H1 (cell line): Measurements from ENCODE around the gene FAM240A. TPM values are rescaled to one million over a fixed set of nuclear protein-coding genes. Genes with fewer than 3 reads are reported as not detected.

ENCODE experiments used
- CTCF ChIA-PET: fragments of 300-600 bp; sonication (Branson Sonifier 250); formaldehyde crosslinking; loops from one replicate; lab custom pipeline; 2021; ENCODE audit not compliant: partially characterized antibody; lab: Charles Lee
- POLR2A ChIA-PET: fragments of 300-600 bp; sonication (Branson Sonifier 250); formaldehyde crosslinking; loops from one replicate; lab custom pipeline; 2021; ENCODE audit warnings: inconsistent platforms; ENCODE audit not compliant: partially characterized antibody; lab: Charles Lee
- DNase-seq, 2 experiments: peaks; one replicate each; pipeline versions ENCODE4 v3.0.0 to v3.0.0-alpha.2; 2010 to 2022; ENCODE audit warnings: low spot score in 2 of 2, low read depth in 1 of 2, mixed read lengths in 1 of 2
- FAIRE-seq: peaks from 2 replicates; lab custom pipeline; 2011; peaks lifted over from hg19 to GRCh38; lab: Jason Lieb, UNC
- H2AFZ ChIP-seq: 2 replicates; pipeline ENCODE4 v1.8.1; 2012; ENCODE audit warnings: low read length, inconsistent platforms
- H2AK5ac ChIP-seq: 2 replicates; pipeline ENCODE4 v1.6.1; 2013; ENCODE audit warnings: low read depth, low read length
- H2BK120ac ChIP-seq: replicated peaks from 2 replicates; pipeline ENCODE3; 2013; ENCODE audit warnings: low read depth, low read length, inconsistent platforms
- H2BK12ac ChIP-seq: 2 replicates; pipeline ENCODE4 v1.6.1; 2013; ENCODE audit warnings: low read depth, low read length
- H2BK15ac ChIP-seq: 2 replicates; pipeline ENCODE4 v1.6.1; 2013; ENCODE audit warnings: low read length
- H2BK20ac ChIP-seq: 2 replicates; pipeline ENCODE4 v1.6.1; 2013; ENCODE audit warnings: low read length
- H2BK5ac ChIP-seq: 2 replicates; pipeline ENCODE4 v1.6.1; 2013; ENCODE audit warnings: low read depth, low read length
- H3K14ac ChIP-seq: 2 replicates; pipeline ENCODE4 v1.6.1; 2013; ENCODE audit warnings: inconsistent platforms; ENCODE audit not compliant: insufficient read length
- H3K18ac ChIP-seq: 2 replicates; pipeline ENCODE4 v1.6.1; 2013; ENCODE audit warnings: low read length; ENCODE audit errors: extremely low read depth
- H3K23ac ChIP-seq: 2 replicates; pipeline ENCODE4 v1.6.1; 2013; ENCODE audit warnings: inconsistent platforms; ENCODE audit not compliant: insufficient read length
- H3K23me2 ChIP-seq: 2 replicates; pipeline ENCODE4 v1.6.1; 2013; ENCODE audit warnings: low read depth, low read length
- H3K27ac ChIP-seq: 2 replicates; pipeline ENCODE4 v1.6.1; 2011; ENCODE audit warnings: low read depth, low read length, inconsistent platforms
- H3K27me3 ChIP-seq, 4 experiments: replicated peaks in 1 of 4; 1 replicate in 1 of 4; 2 replicates in 3 of 4; pipeline versions ENCODE4 v1.6.1 to v1.8.1; 2011 to 2013; ENCODE audit warnings: low read length in 3 of 4, mild to moderate bottlenecking in 3 of 4, inconsistent platforms in 2 of 4, mixed read lengths in 2 of 4, moderate library complexity in 1 of 4; ENCODE audit not compliant: control insufficient read depth in 3 of 4, insufficient read depth in 3 of 4; ENCODE audit errors: extremely low read depth in 1 of 4
- H3K36me3 ChIP-seq, 4 experiments: 2 replicates each; pipeline versions ENCODE4 v1.6.1 to v1.8.1; 2011 to 2013; ENCODE audit warnings: mild to moderate bottlenecking in 4 of 4, low read length in 3 of 4, moderate library complexity in 2 of 4, control low read depth in 1 of 4, inconsistent platforms in 1 of 4; ENCODE audit not compliant: insufficient read depth in 4 of 4, control insufficient read depth in 2 of 4
- H3K4ac ChIP-seq: replicated peaks from 2 replicates; pipeline ENCODE3; 2013; ENCODE audit warnings: low read length, low read depth, mixed read lengths, inconsistent platforms; ENCODE audit not compliant: insufficient read length
- H3K4me1 ChIP-seq, 4 experiments: replicated peaks in 1 of 4; 1 replicate in 1 of 4; 2 replicates in 3 of 4; pipeline versions ENCODE4 v1.6.1 to v1.8.1; 2011 to 2013; ENCODE audit warnings: low read length in 3 of 4, inconsistent platforms in 2 of 4, mixed read lengths in 1 of 4; ENCODE audit not compliant: insufficient read depth in 4 of 4, control insufficient read depth in 3 of 4
- H3K4me2 ChIP-seq, 2 experiments: 2 replicates each; pipeline versions ENCODE4 v1.6.1 to v1.8.1; 2011 to 2013; ENCODE audit warnings: low read depth in 2 of 2, low read length in 2 of 2, control low read depth in 1 of 2, inconsistent platforms in 1 of 2, mild to moderate bottlenecking in 1 of 2; ENCODE audit not compliant: insufficient read depth in 1 of 2
- H3K4me3 ChIP-seq, 4 experiments: fragments of 200-600, 300-600 bp in 1 of 4; sonication (generic), shearing (Covaris generic), sonication (Bioruptor Twin) in 1 of 4; 2 replicates each; pipeline versions ENCODE4 v1.5.1 to v1.8.1; 2011 to 2016; ENCODE audit warnings: low read length in 4 of 4, low read depth in 3 of 4, control low read depth in 2 of 4, inconsistent platforms in 2 of 4, mild to moderate bottlenecking in 2 of 4, mixed read lengths in 1 of 4, moderate library complexity in 1 of 4; ENCODE audit not compliant: insufficient read depth in 2 of 4; ENCODE audit errors: extremely low read depth in 1 of 4
- H3K56ac ChIP-seq: replicated peaks from 2 replicates; pipeline ENCODE3; 2013; ENCODE audit warnings: low read depth, mild to moderate bottlenecking, mixed read lengths, low read length, inconsistent platforms; ENCODE audit not compliant: insufficient read length
- H3K79me1 ChIP-seq: 2 replicates; pipeline ENCODE4 v1.6.1; 2013; ENCODE audit warnings: low read depth, low read length, control low read depth
- H3K79me2 ChIP-seq, 2 experiments: 2 replicates each; pipeline versions ENCODE4 v1.6.1 to v1.8.1; 2012 to 2013; ENCODE audit warnings: low read length in 2 of 2, mild to moderate bottlenecking in 2 of 2, inconsistent platforms in 1 of 2; ENCODE audit not compliant: insufficient read depth in 2 of 2, control insufficient read depth in 1 of 2
- H3K9ac ChIP-seq, 4 experiments: replicated peaks in 1 of 4; 1 replicate in 1 of 4; 2 replicates in 3 of 4; pipeline versions ENCODE4 v1.6.1 to v1.8.1; 2011 to 2013; ENCODE audit warnings: low read depth in 3 of 4, low read length in 3 of 4, control low read depth in 2 of 4, mild to moderate bottlenecking in 2 of 4, moderate library complexity in 2 of 4, inconsistent platforms in 1 of 4; ENCODE audit errors: extremely low read depth in 1 of 4
- H3K9me3 ChIP-seq, 2 experiments: 2 replicates each; pipeline versions ENCODE4 v1.6.1 to v1.8.1; 2012 to 2013; ENCODE audit warnings: mild to moderate bottlenecking in 2 of 2, moderate library complexity in 2 of 2, control low read depth in 1 of 2, inconsistent platforms in 1 of 2, low read depth in 1 of 2, low read length in 1 of 2, mixed read lengths in 1 of 2; ENCODE audit not compliant: insufficient read depth in 2 of 2
- H4K20me1 ChIP-seq, 2 experiments: replicated peaks in 1 of 2; 2 replicates each; pipeline versions ENCODE3 to v1.8.1; 2011 to 2013; ENCODE audit warnings: inconsistent platforms in 2 of 2, low read length in 2 of 2, mild to moderate bottlenecking in 1 of 2; ENCODE audit not compliant: insufficient read depth in 2 of 2, control insufficient read depth in 1 of 2
- H4K5ac ChIP-seq: 2 replicates; pipeline ENCODE4 v1.6.1; 2013; ENCODE audit warnings: low read length, low read depth, mixed read lengths, inconsistent platforms; ENCODE audit not compliant: insufficient read length
- H4K8ac ChIP-seq: 2 replicates; pipeline ENCODE4 v1.8.0; 2013; ENCODE audit warnings: mild to moderate bottlenecking, moderate library complexity, low read length, inconsistent platforms; ENCODE audit not compliant: insufficient read depth; ENCODE audit errors: extremely low read depth
- H4K91ac ChIP-seq: replicated peaks from 2 replicates; pipeline ENCODE3; 2013; ENCODE audit warnings: low read length, mixed read lengths, inconsistent platforms; ENCODE audit not compliant: insufficient read length
- EGR1 ChIP-seq: IDR thresholded peaks from 2 replicates; pipeline ENCODE4 v1.6.1; 2011; ENCODE audit warnings: low read depth, low read length, borderline replicate concordance
- RAD21 ChIP-seq, 2 experiments: IDR thresholded peaks in 1 of 2; conservative IDR thresholded peaks in 1 of 2; 2 replicates each; pipeline ENCODE4 v1.6.1; 2011; ENCODE audit warnings: low read depth in 2 of 2, low read length in 2 of 2, improper control_type of control experiment in 1 of 2, inconsistent platforms in 1 of 2, mild to moderate bottlenecking in 1 of 2, moderate library complexity in 1 of 2
- TCF12 ChIP-seq: IDR thresholded peaks from 2 replicates; pipeline ENCODE4 v1.6.1; 2011; ENCODE audit warnings: low read depth, mild to moderate bottlenecking, low read length
- WGBS, 2 experiments: shearing (Covaris generic) in 1 of 2; methylation state at CpG; one replicate each; pipeline versions ENCODE4 v1.1.6 to v1.1.7; 2013 to 2015; ENCODE audit warnings: low lambda C conversion rate in 2 of 2, mixed read lengths in 2 of 2, inconsistent platforms in 1 of 2, low coverage in 1 of 2, missing lambda C conversion rate in 1 of 2; ENCODE audit not compliant: insufficient replicate concordance in 2 of 2, insufficient coverage in 1 of 2, insufficient read length in 1 of 2; ENCODE audit errors: extremely low coverage in 1 of 2, missing lambda C conversion rate in 1 of 2; 5-methylcytosine and 5-hydroxymethylcytosine counted together
- polyA plus RNA-seq, 7 experiments: library from polyadenylated mRNA; depleted of rRNA in 3 of 7; stranded (reverse) in 5 of 7; unstranded in 2 of 7; fragments of >200 nt in 5 of 7; fragments of 200-250 nt in 2 of 7; gene quantifications; 1 replicate in 5 of 7; 2 replicates in 1 of 7; 4 replicates in 1 of 7; pipeline versions ENCODE4 v1.2.1 to v1.2.3, GENCODE V29; 2011 to 2013; ENCODE audit warnings: missing spikeins in 2 of 7, mixed read lengths in 2 of 7
- total RNA-seq: library from RNA; stranded (reverse); fragmentation: NEBNext Ultra II Directional; extraction: Animal tissue kit (Norgen Biotek cat#: 25700); gene quantifications from 2 replicates; pipeline ENCODE4 v1.2.1, GENCODE V29; 2021
- TF ChIP-seq, protein P1 (sequence below): IDR thresholded peaks from 2 replicates; pipeline ENCODE4 v1.6.1; 2012; ENCODE audit warnings: inconsistent platforms

FAM240A gene
- total and polyA plus RNA-seq, 2 of the 8 experiments (the other 6 are each of a cell fraction or from before 2014, with no cell fraction given) = 0.08 TPM; not detected in 1

GRCh38 chr3:46664188-46664970 is 52.1 kb downstream of the FAM240A start:
- Histone ChIP-seq H2AFZ (no peak overlapping the region), H3K79me2 (no peaks in the 10 kb centered on the region), H2BK15ac (peak overlapping the region; percentile 83; the same call in 1 of the 2 replicates), H2AK5ac (no peak overlapping the region), H3K79me1 (no peaks in the 10 kb centered on the region), H3K18ac (no peak overlapping the region; the same call in 1 of the 2 replicates), H3K4me3 (no peak overlapping the region), H3K9ac (no peak overlapping the region), H3K27me3 (no peaks in the 10 kb centered on the region; a peak in 1 of 7 replicates), H3K4me1 (peaks cover 22 to 39% (median 27%) of the 10 kb centered on the region in 4 experiments), H3K23me2 (no peaks in the 10 kb centered on the region), H4K5ac (no peak overlapping the region), H4K8ac (no peak overlapping the region), H2BK5ac (no peak overlapping the region), H4K20me1 (no peaks in the 10 kb centered on the region), H3K27ac (no peak overlapping the region), H2BK12ac (peak overlapping the region; percentile 27; the same call in 1 of the 2 replicates), H3K9me3 (no peaks in the 10 kb centered on the region), H3K36me3 (no peaks in the 10 kb centered on the region), H2BK120ac (no peak overlapping the region), H4K91ac (no peak overlapping the region), H3K4ac (no peak overlapping the region), H3K4me2 (no peak overlapping the region), H3K56ac (no peak overlapping the region), H3K14ac (no peak overlapping the region), H3K23ac (no peak overlapping the region), H2BK20ac (peak overlapping the region; percentile 75; the same call in 1 of the 2 replicates)
- ChIA-PET POLR2A (interaction anchor here (0.9 to 2.0 kb wide), 5 partner anchors 10 to 82 kb away, joined by 3 to 7 read pairs (median 3); no protein-coding TSS in a partner anchor), CTCF (interaction anchor here (0.5 to 5.7 kb wide), 34 partner anchors 7 to 334 kb away, joined by 3 to 41 read pairs (median 4); partner anchors contain the start of gene MYL3)
- WGBS, 2 experiments = 88% methylated on average over 6 of the region's 6 CpGs; no CpG with 5 or more reads in 1 of the 2 experiments
- FAIRE-seq = no peak
- DNase-seq = no peak
- TF ChIP-seq RAD21 (IDR thresholded peaks at IDR 0.05 in 1 of 2, conservative IDR thresholded peaks at IDR 0.05 in 1 of 2; ENCODE audit: low read depth in 2 of 2, low read length in 2 of 2) = no peak
- no peak for TF ChIP-seq EGR1
- no peak for TF ChIP-seq TCF12
- TF ChIP-seq, protein P1, sequence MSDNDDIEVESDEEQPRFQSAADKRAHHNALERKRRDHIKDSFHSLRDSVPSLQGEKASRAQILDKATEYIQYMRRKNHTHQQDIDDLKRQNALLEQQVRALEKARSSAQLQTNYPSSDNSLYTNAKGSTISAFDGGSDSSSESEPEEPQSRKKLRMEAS = no peak
